HT1080 (cell line): ENCODE data around the gene ALAS1. TPM values are rescaled to one million over a fixed set of nuclear protein-coding genes. Genes with fewer than 3 reads are reported as not detected.
"Not testable (repeated sequence)": the region's sequence is repeated elsewhere in the genome, so short reads cannot be mapped to it uniquely, and the experiment has no call there.

Experiments used
- DNase-seq: peaks from one replicate; pipeline ENCODE4 v3.0.0-alpha.2; 2015; ENCODE audit warnings: low read depth
- polyA plus RNA-seq, 2 experiments: library from polyadenylated mRNA; depleted of rRNA; stranded (reverse); fragments of >200 nt; gene quantifications; 2 replicates each; pipeline ENCODE4 v1.2.3, GENCODE V29; 2015
- total RNA-seq: library from RNA; depleted of rRNA; stranded (reverse); fragments of >200 nt; shearing (Covaris generic); gene quantifications from 2 replicates; pipeline ENCODE4 v1.2.3, GENCODE V29; 2014; rRNA removed

The ALAS1 gene
- total RNA-seq = 57.6 and 71.5 TPM in 2 replicates
- 41.4 and 41.5 TPM in 2 replicates for polyA plus RNA-seq (2015; cell fraction: cytosol; rRNA removed)
- polyA plus RNA-seq (2015; cell fraction: nucleus; rRNA removed) = 60.8 and 66.9 TPM in 2 replicates

DNA sequence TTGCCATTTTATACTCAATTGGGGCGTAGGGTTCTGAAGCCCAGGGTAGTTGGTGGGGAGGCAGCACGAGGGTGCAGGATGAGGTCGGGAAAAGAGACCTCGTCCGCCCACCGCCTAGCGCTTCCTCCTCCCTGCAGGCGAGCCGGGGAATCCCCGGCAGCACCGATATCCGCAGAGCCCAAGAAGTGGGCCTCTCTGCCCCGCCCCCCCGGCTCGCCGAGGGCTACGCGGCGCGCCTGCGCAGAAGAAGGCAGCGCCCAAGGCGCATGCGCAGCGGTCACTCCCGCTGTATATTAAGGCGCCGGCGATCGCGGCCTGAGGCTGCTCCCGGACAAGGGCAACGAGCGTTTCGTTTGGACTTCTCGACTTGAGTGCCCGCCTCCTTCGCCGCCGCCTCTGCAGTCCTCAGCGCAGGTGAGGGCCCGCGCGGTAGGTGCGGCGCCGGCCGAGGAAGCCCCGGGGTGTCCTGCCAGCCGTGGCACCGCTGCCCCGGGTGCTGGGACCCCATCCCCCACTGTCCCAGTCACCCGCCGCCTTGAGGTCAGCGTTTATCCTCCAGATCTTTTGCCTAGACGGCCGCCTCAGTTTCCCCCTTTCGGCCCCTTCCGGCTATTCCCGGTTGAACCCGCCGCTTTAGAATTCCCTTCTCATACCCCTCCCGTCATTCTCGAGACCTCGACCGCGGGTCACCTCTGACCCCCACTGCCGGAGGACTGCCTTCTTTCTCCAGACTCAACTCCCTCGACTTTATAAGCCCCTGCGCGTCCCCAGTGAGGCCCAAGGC lies at the start of gene ALAS1:
ALAS1 (plus strand) TSS at position 319 of the 784 bp plus-strand sequence. CDS start 1,082 bp downstream, outside the sequence.
- peak; percentile 88 for DNase-seq

DNA sequence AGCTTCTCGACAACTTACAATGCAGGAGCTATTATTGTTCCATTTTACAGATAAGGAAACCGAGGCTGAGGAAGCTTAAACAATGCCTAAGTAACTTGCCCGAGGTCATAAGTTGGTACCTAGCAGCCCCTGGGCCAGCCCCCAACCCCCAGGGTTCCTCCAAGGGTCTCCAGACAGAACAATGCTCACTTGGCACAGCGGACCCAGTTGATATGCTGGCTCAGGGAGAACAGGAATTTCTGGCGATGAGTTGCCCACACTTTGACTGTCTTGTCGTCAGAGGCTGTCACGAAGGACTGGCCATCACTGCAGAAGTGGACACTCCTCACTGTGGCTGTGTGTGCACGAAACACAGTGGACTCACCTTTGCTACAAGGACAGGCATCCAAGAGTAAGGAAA lies 48.9 kb upstream of the ALAS1 start:
- no peak for DNase-seq

DNA sequence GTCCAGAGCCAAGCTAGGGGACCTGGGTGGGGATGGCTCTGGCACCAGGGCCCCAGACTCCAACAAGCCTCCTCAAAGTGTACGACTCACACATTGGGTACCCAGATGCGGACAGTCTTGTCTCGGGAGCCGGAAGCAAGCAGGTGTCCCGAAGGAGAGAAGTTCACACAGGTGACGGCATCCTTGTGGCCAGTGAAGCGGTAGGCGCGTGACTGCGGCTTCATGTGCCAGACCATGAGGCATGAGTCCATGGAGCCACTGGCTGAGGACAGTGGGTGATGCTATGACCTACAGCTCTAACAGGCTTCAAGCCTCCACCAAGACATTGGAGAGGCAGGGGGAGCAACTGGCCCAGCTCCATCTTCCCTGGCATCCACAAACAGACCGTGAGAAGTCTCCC lies 48.2 kb upstream of the ALAS1 start:
- DNase-seq = no peak

DNA sequence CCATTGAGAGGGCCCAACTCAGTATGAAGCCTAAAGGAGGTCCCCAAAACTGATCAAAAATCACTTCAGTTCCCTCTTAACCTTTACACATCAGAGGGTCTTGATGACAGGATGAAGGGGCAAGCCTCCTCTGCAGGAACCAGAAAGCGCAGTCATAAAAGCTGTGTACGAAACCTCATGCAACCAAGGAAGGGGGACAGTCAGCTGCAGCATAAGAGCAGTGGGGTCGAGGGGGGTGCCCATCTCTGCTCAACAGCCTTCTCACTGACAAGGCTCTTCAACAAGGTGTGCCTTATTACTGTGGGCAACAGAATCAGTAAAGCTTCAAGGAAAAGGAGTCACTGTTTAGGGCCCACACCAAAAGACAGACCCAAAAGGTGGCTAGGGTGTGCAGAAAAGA lies 47.6 kb upstream of the ALAS1 start:
- no peak for DNase-seq

DNA sequence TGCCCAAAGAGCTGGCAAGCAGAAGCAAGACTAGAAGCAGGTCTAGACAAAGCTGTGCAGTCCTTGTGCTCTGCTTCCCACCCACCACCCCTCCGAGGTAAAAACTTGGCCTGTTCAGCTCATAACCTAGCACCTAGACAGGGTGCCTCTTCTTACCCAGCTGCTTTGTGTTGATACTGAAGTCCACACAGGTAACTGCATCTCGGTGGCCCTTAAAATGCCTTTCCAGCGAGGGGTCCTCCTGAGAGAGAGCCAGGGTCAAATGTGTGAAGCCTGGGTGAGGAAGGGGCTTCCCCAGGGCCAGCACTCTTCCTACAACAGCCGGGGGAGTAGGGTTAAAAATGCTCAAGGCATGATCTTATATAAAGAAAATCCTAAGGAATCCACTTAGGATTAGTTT lies 47.1 kb upstream of the ALAS1 start:
- DNase-seq = no peak

DNA sequence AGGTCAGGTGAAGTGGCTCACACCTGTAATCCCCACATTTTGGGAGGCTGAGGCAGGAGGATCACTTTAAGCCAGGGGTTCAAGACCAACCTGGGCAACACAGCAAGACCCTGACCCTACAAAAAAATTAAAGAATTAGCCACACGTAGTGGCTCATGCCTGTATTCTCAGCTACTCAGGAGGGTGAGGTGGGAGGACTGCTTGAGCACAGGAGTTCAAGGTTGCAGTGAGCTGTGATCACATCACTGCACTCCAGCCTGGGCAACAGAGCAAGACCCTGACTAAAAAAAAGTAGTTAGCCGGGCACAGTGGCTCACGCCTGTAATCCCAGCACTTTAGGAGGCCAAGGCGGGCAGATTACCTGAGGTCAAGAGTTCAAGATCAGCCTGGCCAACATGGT lies 46.0 kb upstream of the ALAS1 start:
- not testable (repeated sequence) for DNase-seq

DNA sequence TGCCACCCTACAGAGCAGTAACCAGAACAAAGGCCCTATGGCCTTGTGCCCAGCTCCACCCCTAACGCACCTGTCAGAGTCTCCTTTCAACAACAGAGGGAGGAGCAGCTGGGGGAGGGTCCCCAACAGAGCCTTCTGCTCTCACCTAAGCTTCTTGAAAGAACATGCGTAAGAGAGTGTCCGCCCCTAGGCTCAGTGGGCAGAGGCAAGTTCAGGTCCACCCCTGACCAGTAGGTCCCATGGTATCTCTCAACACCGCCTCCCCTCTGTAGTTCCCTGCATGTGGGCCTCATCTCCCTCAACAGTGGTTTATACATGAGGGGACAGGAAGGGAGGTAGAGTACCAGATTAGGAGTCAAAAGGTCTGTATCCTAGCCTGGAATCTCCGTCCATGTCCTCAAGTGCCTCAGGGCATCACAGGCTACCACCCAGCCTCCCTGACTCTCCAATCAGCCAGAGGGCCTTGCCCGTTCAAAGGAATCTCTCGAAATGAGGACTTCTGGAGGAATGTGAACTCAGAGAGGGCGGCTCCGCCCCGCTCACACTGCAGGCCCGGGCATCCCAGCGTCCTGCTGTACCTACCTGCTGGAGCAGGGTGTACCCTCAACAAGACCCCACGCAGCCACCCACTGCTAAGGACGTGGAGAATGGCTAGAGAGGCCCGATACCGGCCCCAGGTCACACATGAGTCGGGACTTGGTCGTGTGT lies 44.4 kb upstream of the ALAS1 start:
- peak; percentile 34 for DNase-seq

DNA sequence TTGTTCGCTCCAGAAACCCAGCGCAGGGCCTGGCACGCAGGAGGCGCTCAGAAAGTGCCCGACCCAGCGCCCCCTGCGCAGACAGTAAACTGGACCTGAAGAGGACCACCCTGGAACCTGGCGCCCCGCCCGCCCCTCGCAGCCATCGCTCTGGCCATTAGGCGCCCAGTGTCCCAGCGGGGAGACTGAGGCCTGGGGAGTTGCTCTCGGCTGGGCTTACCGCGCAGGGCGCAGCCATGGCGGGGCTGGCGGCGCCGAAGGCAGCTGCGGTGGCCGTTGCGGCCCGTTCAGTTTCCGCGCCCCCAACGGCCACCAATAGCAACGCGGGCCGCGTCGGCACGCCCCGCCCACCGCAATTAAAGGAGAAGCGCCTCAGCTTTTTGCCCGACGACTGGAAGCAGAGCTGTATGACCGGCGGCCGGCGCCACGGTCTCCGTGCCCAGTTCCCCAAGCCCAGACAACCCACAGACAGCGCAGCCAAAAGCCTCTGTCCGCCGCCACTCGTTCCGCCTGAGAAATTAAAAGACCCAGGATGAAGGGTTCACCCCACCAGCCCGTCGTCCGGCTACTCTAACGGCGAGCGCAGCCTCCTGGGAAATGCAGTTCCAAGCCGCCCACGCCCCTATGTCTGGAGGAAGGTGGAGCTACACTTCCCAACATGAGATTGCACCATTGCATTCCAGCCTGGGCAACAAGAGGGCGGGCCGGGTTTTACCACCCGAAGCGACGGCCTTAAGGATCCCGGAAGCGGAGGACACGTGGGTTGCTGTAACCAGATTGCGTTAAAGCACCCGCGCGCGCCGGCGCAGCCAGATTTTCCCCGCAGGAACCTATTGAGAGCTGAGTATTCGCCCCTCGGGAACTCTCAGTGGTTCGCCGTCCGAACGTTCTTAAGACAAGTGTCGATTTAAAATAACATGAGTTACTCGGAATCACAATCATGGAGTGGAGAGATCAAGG lies 43.5 kb upstream of the ALAS1 start, which contains the start of gene POC1A:
POC1A (minus strand) TSS at position 289 of the 960 bp plus-strand sequence; CDS start at position 238, 51 bp downstream.
- DNase-seq = peak; percentile 97

DNA sequence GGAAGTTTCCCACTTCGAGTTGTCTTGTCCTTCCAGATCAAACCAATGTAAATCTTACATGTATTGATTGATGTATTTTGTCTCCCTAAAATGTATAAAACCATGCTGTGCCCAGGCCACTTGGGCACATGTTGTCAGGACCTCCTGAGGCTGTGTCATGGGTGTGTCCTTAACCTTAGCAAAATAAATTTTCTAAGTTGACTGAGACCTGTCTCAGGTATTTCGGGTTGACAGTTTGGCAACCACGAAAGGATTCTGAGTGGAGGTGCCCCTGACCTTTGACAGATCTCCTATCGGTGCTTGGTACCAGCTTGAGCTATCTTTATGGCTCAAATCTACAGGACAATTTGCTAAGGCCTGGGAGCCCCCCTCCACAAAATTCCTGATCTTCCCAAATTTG lies 42.0 kb upstream of the ALAS1 start:
- DNase-seq = no peak

DNA sequence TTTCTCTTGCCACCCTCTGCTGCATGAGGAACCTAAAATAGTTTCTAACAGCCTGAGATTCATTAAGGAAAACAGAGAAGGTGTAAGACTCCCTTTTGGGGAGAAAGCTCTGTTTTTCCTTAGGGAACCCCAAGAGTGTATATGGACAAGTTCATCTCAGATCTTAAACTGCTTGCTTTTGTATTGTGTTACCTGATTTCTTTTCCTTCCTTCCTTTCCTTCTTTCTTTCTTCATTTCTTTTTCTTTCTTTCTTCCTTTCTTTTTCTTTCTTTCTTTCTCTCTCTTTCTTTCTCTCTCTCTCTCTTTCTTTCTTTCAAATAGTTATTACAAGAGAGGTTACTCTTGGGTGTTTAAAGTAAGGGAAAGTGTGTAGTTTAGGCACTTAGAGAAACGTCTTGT lies 38.5 kb upstream of the ALAS1 start:
- DNase-seq = no peak

DNA sequence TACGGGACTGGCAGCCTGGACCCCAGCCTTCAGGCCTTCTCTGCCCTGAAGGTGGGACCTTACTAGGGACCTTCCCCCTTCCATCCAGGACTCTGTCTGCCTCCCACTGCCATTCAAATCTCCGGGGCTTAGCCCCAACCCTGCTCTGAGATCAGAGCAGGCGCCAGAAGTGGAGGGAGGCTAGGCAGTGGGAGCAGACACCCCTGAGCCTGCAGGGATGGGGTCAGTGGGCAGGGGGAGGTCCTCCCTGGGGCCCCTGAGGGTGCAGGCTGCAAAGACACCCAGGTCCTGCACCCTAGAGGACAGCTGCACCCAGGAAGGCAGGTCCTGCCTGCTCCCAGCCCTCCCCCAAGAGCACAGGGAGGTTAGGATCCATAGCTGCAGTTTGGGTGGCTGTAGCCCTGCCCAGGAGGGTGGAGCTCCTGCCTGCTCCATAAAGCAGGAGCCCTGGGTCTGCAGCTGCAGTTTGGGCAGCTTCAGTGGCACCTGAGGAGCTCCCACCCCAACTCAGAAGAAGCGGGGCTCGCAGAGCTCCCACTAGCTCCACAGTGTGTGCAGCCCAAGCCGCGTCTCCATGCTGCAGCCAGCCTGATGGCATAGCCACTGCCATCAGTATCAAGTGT lies 35.6 kb upstream of the ALAS1 start:
- no peak for DNase-seq

DNA sequence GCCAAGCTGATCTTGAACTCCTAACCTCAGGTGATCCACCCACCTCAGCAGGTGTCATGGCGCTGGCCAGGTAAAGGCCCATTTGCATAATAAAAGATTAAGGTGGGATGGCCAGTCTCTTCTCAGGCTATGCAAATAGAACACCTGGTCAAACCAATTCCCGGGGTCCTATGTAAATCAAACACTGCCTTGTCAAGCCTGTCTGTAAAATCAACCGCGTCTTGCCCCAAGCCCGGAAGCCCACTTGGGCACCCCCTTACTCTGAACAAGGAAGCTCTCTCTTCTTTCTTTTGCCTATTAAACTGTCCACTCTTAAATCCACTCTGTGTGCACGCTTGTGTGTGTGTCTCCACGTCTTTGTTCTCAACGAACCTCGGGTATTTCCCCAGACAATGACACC lies 30.7 kb upstream of the ALAS1 start:
- no peak for DNase-seq

DNA sequence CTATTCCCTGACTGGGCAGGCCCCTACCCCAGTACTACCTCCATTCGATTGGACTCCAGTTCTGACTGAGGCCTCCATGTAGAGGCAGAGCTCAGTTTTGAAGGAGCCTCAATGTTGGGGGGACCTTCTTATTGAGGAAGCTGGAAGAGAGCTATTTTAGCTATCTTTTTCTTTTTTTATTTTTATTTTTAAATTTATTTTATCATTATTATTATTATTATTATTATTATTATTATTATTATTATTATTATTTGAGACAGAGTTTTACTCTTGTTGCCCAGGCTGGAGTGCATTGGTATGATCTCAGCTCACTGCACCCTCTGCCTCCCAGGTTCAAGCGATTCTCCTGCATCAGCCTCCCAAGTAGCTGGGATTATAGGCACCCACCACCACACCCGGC lies 27.7 kb upstream of the ALAS1 start:
- not testable (repeated sequence) for DNase-seq

DNA sequence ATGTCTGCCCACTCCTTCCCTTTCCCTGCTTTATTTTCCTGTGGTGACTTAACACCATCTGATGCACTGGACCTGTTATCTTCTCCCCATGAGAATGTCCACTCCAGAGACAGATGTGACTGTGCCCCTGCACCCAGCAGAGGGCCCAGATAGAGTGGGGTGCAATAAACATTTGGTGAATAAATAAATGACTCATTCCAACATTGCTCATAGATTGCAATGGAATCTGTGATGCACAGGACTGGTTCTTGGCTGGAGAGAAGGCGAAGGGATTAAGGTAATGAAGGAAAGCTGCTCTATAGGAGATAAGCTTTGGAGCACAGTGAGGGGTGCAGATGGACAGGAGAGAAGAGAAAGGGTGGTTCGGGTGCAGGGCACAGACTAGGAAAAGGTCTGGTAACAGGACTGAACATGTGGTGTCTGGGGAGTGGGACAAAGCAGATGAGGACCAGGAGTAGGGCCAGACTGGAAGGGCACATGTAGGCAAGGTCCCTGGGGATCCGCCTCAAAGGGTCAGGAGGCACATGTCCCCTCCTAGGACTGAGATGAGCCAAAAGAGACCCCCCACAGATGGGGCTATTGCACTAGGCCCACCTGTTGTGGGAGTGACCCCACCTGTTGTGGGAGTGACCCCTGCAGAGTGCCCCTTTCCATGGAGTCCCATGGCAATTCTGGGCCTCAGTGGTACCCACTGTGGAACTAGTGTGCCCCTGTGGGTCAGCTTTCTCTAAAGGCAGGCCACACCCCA lies 26.3 kb upstream of the ALAS1 start:
- DNase-seq = peak; percentile 36

DNA sequence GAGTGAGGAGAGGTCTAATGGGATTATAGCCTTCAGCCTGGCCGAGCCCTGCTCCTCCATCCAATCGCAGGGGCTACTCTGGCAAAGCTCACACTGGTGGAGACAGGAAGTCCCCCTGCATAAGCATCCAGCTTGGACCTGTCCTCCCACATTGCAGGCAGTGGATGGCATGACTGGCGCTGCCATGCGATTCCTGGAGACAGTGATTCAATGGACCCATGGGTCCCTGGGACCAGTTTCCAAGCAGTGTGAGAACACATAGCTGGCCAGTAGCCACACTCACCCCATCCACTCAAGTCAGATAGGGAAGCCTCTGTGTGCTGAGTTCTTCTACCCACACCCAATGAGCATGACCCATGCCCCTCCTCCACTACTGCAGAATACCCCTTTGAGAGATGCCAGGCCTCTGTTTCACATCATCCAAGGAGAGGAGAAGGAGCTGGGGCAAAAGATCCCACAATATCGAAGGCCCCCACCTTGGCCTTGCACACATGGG lies 25.6 kb upstream of the ALAS1 start:
- no peak for DNase-seq

DNA sequence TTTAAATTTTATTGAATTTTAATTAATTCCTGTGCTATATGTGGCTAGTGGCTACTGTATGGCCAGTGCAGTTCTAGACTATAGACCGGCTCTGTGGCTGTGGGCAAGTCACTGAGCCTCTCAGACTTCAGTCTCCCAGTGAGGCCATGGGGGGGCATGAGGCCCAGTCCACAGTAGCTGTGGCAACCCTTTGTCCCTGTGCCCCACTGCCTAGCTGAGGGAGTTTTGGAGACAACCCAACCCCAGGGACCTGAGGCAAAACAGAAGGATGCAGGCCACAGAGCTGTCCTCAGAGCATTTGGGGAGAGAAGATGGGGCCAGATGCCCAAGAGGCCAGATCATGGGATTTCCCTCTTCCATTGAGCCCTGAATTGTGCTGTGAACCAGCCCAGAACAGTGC lies 24.9 kb upstream of the ALAS1 start:
- DNase-seq = no peak

DNA sequence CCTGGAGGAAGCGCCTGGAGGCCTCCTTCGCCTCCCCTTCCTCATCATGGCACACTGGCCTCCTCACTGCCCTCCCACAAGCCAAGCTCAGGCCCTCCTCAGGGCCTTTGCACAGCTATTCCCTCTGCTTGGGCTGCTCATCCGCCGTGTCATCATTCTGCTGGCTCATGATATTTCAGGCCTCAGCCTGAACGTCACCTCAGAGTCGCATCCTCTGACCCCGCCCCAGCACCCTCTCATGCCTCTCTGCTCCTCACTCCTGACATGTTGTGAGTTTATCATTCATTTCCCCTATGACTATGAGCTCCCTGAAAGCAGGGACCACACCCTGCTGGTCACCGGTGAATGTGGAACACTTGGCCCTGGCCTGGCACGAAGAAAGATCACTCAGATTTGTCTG lies 23.1 kb upstream of the ALAS1 start:
- peak; percentile 34 for DNase-seq

DNA sequence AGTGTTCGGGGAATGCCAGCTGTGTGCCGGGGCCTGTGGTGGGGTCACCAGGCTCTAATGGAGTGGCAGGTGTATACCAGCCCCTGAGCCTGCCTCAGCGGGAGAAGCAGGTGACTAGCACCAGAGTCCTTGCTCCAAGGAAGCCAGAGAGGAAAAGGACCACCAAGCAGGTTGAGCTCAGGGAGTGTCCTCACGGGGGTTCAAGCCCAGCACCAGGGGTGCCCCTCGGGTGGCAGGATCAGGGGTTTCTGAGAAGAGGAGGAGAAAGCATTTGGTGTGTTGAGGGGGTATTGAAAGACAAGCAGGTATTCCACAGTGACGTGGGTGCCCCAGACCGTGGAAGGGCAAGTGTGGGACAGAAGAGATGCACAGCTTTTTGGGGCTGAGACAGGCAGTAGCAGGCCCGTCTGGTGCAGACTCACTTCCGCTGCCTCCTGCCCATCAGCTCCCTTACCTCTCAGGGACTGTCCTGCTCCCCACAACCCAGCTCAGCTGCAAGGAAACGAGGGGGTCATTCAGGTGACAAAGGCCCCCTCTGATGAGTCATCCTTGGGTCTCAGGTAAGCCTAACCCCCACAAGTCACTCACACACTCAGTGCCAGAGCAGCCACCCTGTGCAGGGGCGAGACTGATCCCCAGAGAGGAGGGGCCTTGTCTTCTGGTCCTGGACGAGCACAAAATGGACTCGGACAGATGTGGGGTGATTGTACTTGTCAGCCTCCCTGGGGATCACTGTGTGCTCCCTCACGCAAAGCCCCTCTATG lies 22.4 kb upstream of the ALAS1 start:
- no peak for DNase-seq

DNA sequence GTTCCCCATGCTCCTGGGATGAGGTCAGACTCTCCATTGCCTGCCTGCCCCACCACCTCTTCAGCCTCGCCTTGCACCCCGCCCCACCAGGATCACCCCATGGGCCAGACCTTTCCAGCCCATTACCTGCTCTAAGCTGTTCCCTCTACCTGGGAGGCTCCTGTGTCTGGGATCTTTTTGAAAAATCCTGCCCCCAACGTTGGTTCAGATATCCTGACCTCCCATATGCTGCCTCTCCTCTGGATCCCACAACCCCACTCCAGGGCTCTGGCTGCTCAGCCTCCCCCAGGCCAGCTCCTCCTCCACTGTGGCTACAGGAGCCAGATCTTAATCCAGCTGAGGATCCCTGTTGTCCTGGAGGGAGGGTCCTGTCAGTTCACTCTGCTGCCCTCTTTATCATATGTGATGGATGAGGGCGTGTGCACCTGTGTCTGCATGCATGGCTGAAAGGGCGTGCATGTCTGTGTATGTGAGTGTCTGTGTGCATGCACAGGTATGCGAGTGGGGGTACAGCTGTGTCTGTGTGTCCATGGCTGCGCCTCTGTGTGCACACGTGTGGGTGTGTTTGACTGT lies 21.7 kb upstream of the ALAS1 start:
- no peak for DNase-seq
